K562 treated with DMSO at 1 percent for 48 hours (cell line): ENCODE results near the gene XRN2. TPM values are rescaled to one million over a fixed set of nuclear protein-coding genes. Genes with fewer than 3 reads are reported as not detected.

Experiments used
- total RNA-seq: library from RNA; unstranded; fragments of 300-600 nt; gene quantifications from 2 replicates; pipeline ENCODE4 v1.2.3, GENCODE V29; 2022; ENCODE audit warnings: low replicate concordance; ENCODE audit errors: extremely low read depth

The XRN2 gene
- total RNA-seq: not detected in 2 replicates

GRCh38 chr20:21303061-21303871 is at the start of gene XRN2:
Gene XRN2, plus strand, starts transcription at chr20:21303331. Its CDS starts 68 bp downstream, at chr20:21303399.

GRCh38 chr20:21397341-21398108 is 94.4 kb downstream of the XRN2 start, which contains the start of gene NKX2-4:
Gene NKX2-4, minus strand, starts transcription at chr20:21397526. Its CDS starts 127 bp downstream, at chr20:21397399.

Other genes starting within 250 kb of the XRN2 start
- not detected in 2 replicates for gene LINC00237, start 197.0 kb upstream of the XRN2 start, total RNA-seq
- not detected in 2 replicates for gene KIZ, start 177.2 kb upstream of the XRN2 start, total RNA-seq
- not detected in 2 replicates for gene NKX2-4, start 94.2 kb downstream of the XRN2 start, total RNA-seq
- not detected in 2 replicates for gene NKX2-2, start 210.7 kb downstream of the XRN2 start, total RNA-seq